ENCODE measurements around the gene SPATA31E1. TPM values are rescaled to one million over a fixed set of nuclear protein-coding genes. Genes with fewer than 3 reads are reported as not detected.

The SPATA31E1 gene
- total RNA-seq, 2 donors from 2014 or later: not detected

- H3K27me3 ChIP-seq: no peaks in the 10 kb centered on the region
- no peak for TF ChIP-seq CTCF (IDR thresholded peaks at IDR 0.05)
- no peaks in the 10 kb centered on the region for H3K36me3 ChIP-seq
- H3K27ac ChIP-seq: no peak overlapping the region
- H3K4me1 ChIP-seq: no peaks in the 10 kb centered on the region
- peaks cover 0 to 8% of the 10 kb centered on the region in 2 donors for H3K9me3 ChIP-seq
- no peak overlapping the region for H3K4me3 ChIP-seq
- DNase-seq (ENCODE audit: low spot score): no peak
These were observed 6.7 kb upstream of the SPATA31E1 start for GRCh38 chr9:87875831-87876545.

GRCh38 chr9:87876708-87877107 is 6.0 kb upstream of the SPATA31E1 start:
- no peak for TF ChIP-seq CTCF (IDR thresholded peaks at IDR 0.05)
- H3K36me3 ChIP-seq: no peaks in the 10 kb centered on the region
- no peak overlapping the region for H3K27ac ChIP-seq
- DNase-seq (ENCODE audit: low spot score): no peak
- H3K27me3 ChIP-seq: no peaks in the 10 kb centered on the region
- no peak overlapping the region for H3K4me3 ChIP-seq
- H3K9me3 ChIP-seq: peaks cover 0 to 8% of the 10 kb centered on the region in 2 donors
- H3K4me1 ChIP-seq: no peaks in the 10 kb centered on the region

- TF ChIP-seq CTCF (IDR thresholded peaks at IDR 0.05): no peak
- no peak for DNase-seq (ENCODE audit: low spot score)
- H3K4me1 ChIP-seq: no peaks in the 10 kb centered on the region
- H3K36me3 ChIP-seq: no peaks in the 10 kb centered on the region
- no peak overlapping the region for H3K4me3 ChIP-seq
- H3K27ac ChIP-seq: no peak overlapping the region
- peaks cover 0 to 8% of the 10 kb centered on the region in 2 donors for H3K9me3 ChIP-seq
- H3K27me3 ChIP-seq: no peaks in the 10 kb centered on the region
These were observed 3.6 kb upstream of the SPATA31E1 start for GRCh38 chr9:87878989-87879511.

- H3K4me1 ChIP-seq: no peaks in the 10 kb centered on the region
- no peak overlapping the region for H3K4me3 ChIP-seq
- no peak for TF ChIP-seq CTCF (IDR thresholded peaks at IDR 0.05)
- no peaks in the 10 kb centered on the region for H3K27me3 ChIP-seq
- no peak for DNase-seq (ENCODE audit: low spot score)
- no peak overlapping the region for H3K27ac ChIP-seq
- no peaks in the 10 kb centered on the region for H3K36me3 ChIP-seq
- H3K9me3 ChIP-seq: peaks cover 0 to 8% of the 10 kb centered on the region in 2 donors
These were observed 2.6 kb upstream of the SPATA31E1 start for GRCh38 chr9:87880116-87880515.

GRCh38 chr9:87880683-87881082 is 2.0 kb upstream of the SPATA31E1 start:
- Histone ChIP-seq H3K4me3 (no peak overlapping the region), H3K27ac (no peak overlapping the region), H3K4me1 (no peaks in the 10 kb centered on the region), H3K36me3 (no peaks in the 10 kb centered on the region), H3K27me3 (no peaks in the 10 kb centered on the region), H3K9me3 (peaks cover 0 to 8% of the 10 kb centered on the region in 2 donors)
- no peak for TF ChIP-seq CTCF (IDR thresholded peaks at IDR 0.05)
- DNase-seq (ENCODE audit: low spot score): no peak

Measured in right atrium auricular region (tissue), 2 donors.